Measurements from ENCODE around the gene BCL2. TPM values are rescaled to one million over a fixed set of nuclear protein-coding genes. Genes with fewer than 3 reads are reported as not detected.

BCL2 gene
- total RNA-seq, 1 experiment from 2014 or later = 1.3 TPM

GRCh38 chr18:63090334-63090733 is 229.2 kb downstream of the BCL2 start:
- Mint-ChIP-seq H3K4me3 (no peak overlapping the region), H3K9me3 (no peaks in the 10 kb centered on the region), H3K27ac (no peak overlapping the region; a peak in 1 of 7 replicates), H3K27me3 (ENCODE audit: low read depth) (no peaks in the 10 kb centered on the region), H3K4me1 (peaks cover 16 to 17% of the 10 kb centered on the region in 2 experiments), H3K36me3 (ENCODE audit: insufficient read depth in 1 of 3, low read depth in 3 of 3) (no peaks in the 10 kb centered on the region)
- Histone ChIP-seq H2BK120ac (ENCODE audit: low read depth, low read length, poor library complexity, severe bottlenecking) (no peak overlapping the region), H3K9ac (ENCODE audit: extremely low read depth, insufficient read length, low read length) (no peak overlapping the region), H2BK12ac (ENCODE audit: insufficient read length, low read depth, low read length) (no peak overlapping the region), H2BK20ac (ENCODE audit: low read depth, low read length, poor library complexity, severe bottlenecking) (no peak overlapping the region), H4K20me1 (ENCODE audit: control insufficient read depth, insufficient read depth, insufficient read length) (no peaks in the 10 kb centered on the region), H3K9me3 (ENCODE audit: control insufficient read depth, low read depth, low read length) (no peaks in the 10 kb centered on the region), H2AFZ (ENCODE audit: low read length) (no peak overlapping the region), H4K5ac (ENCODE audit: insufficient read length, low read depth, low read length) (no peak overlapping the region), H3T11ph (ENCODE audit: low read length) (no peak overlapping the region), H3K14ac (ENCODE audit: insufficient read depth, low read length) (no peak overlapping the region), H3K18ac (ENCODE audit: insufficient read length, low read depth, low read length) (no peak overlapping the region), H3K4ac (ENCODE audit: low read depth, low read length) (no peak overlapping the region), H3K23ac (ENCODE audit: insufficient read length, low read depth, low read length) (no peak overlapping the region), H2AK5ac (ENCODE audit: insufficient read length, low read length) (no peak overlapping the region), H2BK5ac (ENCODE audit: insufficient read length, low read length) (no peak overlapping the region), H2BK15ac (ENCODE audit: low read depth, low read length) (no peak overlapping the region), H3K56ac (ENCODE audit: insufficient read length, low read depth, low read length) (no peak overlapping the region), H3K27me3 (ENCODE audit: insufficient read depth, low read length) (no peaks in the 10 kb centered on the region), H4K91ac (ENCODE audit: insufficient read length, low read depth, low read length) (no peak overlapping the region), H3K23me2 (ENCODE audit: insufficient read length, low read depth, low read length, poor library complexity, severe bottlenecking) (no peaks in the 10 kb centered on the region), H3K4me1 (ENCODE audit: insufficient read depth, low read length) (no peaks in the 10 kb centered on the region; the same call in 1 of the 2 replicates), H3K79me1 (ENCODE audit: insufficient read depth, low read depth, low read length, poor library complexity, severe bottlenecking) (no peaks in the 10 kb centered on the region), H3K4me2 (ENCODE audit: insufficient read depth, insufficient read length, low read length) (no peak overlapping the region), H4K8ac (replicated peaks; ENCODE audit: insufficient read length, low read depth, low read length) (no peak overlapping the region), H3K79me2 (ENCODE audit: insufficient read depth, low read length) (no peaks in the 10 kb centered on the region), H3K27ac (ENCODE audit: insufficient read length, low read depth, low read length) (no peak overlapping the region)
- no CpG with 5 or more reads among the region's 12 CpGs for WGBS (ENCODE audit: extremely low coverage, insufficient read length, low lambda C conversion rate)
- DNase-seq = no peak
- no peak for TF ChIP-seq CTCF (conservative IDR thresholded peaks at IDR 0.05)

All from H9 (cell line).